PC-3 (cell line): Measurements from ENCODE around the gene R3HDM1.

Experiments
- EZH2 ChIP-seq: fragments of 300-600 bp; sonication (generic); IDR thresholded peaks from one replicate; pipeline ENCODE4 v1.6.1; 2017; ENCODE audit warnings: antibody characterized with exemption, mild to moderate bottlenecking, low read length; ENCODE audit not compliant: unreplicated experiment
- EZH2phosphoT487 ChIP-seq: fragments of 300-600 bp; sonication (generic); IDR thresholded peaks from 2 replicates; pipeline ENCODE4 v1.6.1; 2018; ENCODE audit warnings: mild to moderate bottlenecking, antibody characterized with exemption, low read length, borderline replicate concordance
- TF ChIP-seq, protein P1 (sequence below): fragments of 300-600 bp; sonication (generic); conservative IDR thresholded peaks from 2 replicates; pipeline ENCODE4 v1.5.1; 2017; ENCODE audit warnings: antibody characterized with exemption, low read depth, mild to moderate bottlenecking, low read length

DNA sequence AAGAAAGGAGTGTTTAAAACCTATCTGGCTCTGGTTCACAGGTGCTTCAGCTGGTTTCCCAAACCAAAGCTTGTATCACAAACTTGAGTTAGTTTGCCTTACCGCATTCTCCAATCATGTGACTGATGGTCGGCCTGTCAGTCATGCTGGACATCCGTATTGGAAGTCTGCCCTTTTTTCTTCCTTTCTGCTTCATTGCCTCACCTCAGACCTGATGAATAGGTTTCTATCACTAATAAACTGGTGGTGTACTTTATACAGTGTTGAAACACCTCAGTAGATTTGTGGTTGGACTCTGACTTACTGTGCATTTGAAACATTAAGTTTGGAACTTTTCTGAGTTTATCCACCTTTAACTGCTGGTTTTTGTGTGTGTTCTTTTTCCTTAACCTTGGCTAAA lies 84.1 kb downstream of the R3HDM1 start:
- TF ChIP-seq, protein P1, sequence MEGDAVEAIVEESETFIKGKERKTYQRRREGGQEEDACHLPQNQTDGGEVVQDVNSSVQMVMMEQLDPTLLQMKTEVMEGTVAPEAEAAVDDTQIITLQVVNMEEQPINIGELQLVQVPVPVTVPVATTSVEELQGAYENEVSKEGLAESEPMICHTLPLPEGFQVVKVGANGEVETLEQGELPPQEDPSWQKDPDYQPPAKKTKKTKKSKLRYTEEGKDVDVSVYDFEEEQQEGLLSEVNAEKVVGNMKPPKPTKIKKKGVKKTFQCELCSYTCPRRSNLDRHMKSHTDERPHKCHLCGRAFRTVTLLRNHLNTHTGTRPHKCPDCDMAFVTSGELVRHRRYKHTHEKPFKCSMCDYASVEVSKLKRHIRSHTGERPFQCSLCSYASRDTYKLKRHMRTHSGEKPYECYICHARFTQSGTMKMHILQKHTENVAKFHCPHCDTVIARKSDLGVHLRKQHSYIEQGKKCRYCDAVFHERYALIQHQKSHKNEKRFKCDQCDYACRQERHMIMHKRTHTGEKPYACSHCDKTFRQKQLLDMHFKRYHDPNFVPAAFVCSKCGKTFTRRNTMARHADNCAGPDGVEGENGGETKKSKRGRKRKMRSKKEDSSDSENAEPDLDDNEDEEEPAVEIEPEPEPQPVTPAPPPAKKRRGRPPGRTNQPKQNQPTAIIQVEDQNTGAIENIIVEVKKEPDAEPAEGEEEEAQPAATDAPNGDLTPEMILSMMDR = no peak
- TF ChIP-seq EZH2phosphoT487 = no peak
- no peak for TF ChIP-seq EZH2
